ENCODE data around the gene CEBPZ. TPM values are rescaled to one million over a fixed set of nuclear protein-coding genes. Genes with fewer than 3 reads are reported as not detected.

CEBPZ gene
- total RNA-seq = 19.3 and 24.9 TPM in 2 replicates

GRCh38 chr2:37231241-37232130, at the start of gene CEBPZ, which contains the start of gene NDUFAF7:
TSS of gene CEBPZ (minus strand) at chr2:37231596. CDS start at chr2:37231567, 29 bp downstream.
TSS of gene NDUFAF7 (plus strand) at chr2:37231658. CDS start at chr2:37231706, 48 bp downstream.

GRCh38 chr2:37196320-37197195, 34.8 kb downstream of the CEBPZ start, which contains the start of gene CEBPZOS:
TSS of gene CEBPZOS (plus strand) at chr2:37196496. CDS start at chr2:37199705, 3,209 bp downstream.

GRCh38 chr2:37188570-37188969, 42.8 kb downstream of the CEBPZ start, which contains the start of gene SULT6B1:
TSS of gene SULT6B1 (minus strand) at chr2:37188670. CDS start at chr2:37188640, 30 bp downstream.

GRCh38 chr2:37156857-37157714, 74.3 kb downstream of the CEBPZ start, which contains the start of gene EIF2AK2:
TSS of gene EIF2AK2 (minus strand) at chr2:37156980. CDS start at chr2:37147806, 9,174 bp downstream.

Other genes with a start within 250 kb of the CEBPZ start
- gene HEATR5B, start 147.2 kb downstream of the CEBPZ start, total RNA-seq = 10.0 and 10.6 TPM in 2 replicates
- 4.8 and 6.7 TPM in 2 replicates for gene GPATCH11, start 147.1 kb downstream of the CEBPZ start, total RNA-seq
- 15.1 and 16.6 TPM in 2 replicates for gene EIF2AK2, start 74.6 kb downstream of the CEBPZ start, total RNA-seq
- gene SULT6B1, start 42.9 kb downstream of the CEBPZ start, total RNA-seq = not detected in 2 replicates
- gene CEBPZOS, start 35.1 kb downstream of the CEBPZ start, total RNA-seq = 16.5 TPM in 2 replicates
- gene NDUFAF7, start 62 bp upstream of the CEBPZ start, total RNA-seq = 10.6 and 12.3 TPM in 2 replicates
- 22.6 and 31.1 TPM in 2 replicates for gene PRKD3, start 93.2 kb upstream of the CEBPZ start, total RNA-seq
- 1.0 and 1.5 TPM in 2 replicates for gene QPCT, start 113.0 kb upstream of the CEBPZ start, total RNA-seq